ENCODE data around the gene RNF213.
"Not testable (repeated sequence)": the region's sequence is repeated elsewhere in the genome, so short reads cannot be mapped to it uniquely, and the experiment has no call there.

RNF213 gene

DNA sequence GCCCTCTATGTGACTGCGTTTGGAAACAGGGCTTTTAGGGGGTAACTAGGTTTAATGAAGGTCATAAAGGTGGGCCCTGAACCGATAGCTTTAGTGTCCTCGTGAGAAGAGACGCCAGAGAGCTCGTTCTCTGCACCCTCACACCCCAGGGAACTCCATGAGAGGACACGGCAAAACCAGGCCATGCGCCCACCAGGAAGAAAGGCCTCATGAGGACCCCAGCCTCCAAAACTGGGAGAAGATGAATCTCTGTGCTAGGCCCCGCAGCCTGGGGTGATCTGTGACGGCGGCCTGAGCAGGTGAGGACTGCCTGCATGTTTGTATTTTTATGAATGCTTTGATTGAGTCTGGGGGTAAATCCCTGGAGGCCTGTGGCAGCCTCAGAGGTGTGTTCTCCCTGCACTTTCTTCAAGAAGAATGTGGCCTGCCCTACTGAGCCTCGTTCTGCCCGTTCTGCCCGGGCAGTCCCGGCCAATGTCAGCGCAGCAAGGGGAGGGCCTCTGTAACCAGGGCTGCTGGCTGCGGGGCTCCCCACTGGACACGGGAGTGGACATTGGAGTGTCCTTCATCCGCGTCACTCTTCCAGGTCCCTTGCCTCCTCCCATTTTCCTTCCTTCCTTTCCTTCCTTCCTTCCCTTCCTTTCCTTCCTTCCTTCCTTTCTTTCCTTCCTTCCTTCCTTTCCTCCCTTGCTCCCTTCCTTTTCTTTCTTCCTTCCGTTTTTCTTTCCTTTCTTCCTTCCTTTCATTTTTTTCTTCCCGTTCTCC, 6.8 kb upstream of the RNF213 start:
- Mint-ChIP-seq H3K27ac (peak overlapping the region; percentile 99), H3K27me3 (no peaks in the 10 kb centered on the region), H3K4me1 (ENCODE audit: low read depth) (peaks cover 67% of the 10 kb centered on the region), H3K36me3 (ENCODE audit: low read depth) (peaks cover 6% of the 10 kb centered on the region), H3K4me3 (peak overlapping the region; percentile 67), H3K9me3 (no peaks in the 10 kb centered on the region)
- no peak for DNase-seq

DNA sequence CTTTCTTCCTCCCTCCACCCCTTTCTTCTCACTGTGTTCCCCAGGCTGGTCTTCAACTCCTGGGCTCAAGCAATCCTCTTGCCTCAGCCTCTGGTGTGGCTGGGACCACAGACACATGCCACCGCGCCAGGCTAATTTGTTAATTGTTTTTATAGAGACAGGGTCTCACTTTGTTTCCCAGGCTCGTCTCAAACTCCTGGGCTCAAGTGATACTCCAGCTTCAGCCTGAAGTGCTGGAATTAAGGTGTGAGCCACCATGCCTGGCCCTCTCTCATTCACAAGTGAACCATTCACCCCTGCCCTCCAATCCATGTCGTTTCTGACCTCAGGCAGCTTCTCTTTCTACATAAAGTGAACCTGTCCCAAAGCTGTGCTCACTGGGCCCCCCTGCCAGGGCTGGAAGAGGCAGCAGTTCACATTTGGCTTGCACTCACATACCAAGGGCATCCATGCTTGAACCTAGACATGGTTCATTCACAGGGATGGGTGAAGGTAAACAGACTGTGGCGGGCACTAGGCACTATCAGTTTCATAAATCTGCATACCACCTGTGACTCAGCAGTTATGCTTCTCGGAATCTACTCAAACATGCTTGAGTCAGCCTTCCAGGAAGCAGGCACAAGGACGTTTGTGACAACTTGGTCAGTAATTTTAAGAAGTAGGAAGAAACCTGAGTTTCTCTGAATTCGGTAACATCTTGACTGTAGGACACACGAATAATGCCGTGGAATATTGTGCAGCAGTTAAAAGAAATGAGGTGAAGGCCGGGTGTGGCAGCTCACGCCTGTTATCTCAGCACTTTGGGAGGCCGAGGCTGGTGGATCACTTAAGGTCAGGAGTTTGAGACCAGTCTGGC, 6.0 kb upstream of the RNF213 start:
- H3K36me3 Mint-ChIP-seq (ENCODE audit: low read depth) = peaks cover 4% of the 10 kb centered on the region
- no peaks in the 10 kb centered on the region for H3K9me3 Mint-ChIP-seq
- DNase-seq = peak; percentile 77
- no peaks in the 10 kb centered on the region for H3K27me3 Mint-ChIP-seq
- peak overlapping the region; percentile 67 for H3K4me3 Mint-ChIP-seq
- H3K27ac Mint-ChIP-seq = peak overlapping the region; percentile 99
- H3K4me1 Mint-ChIP-seq (ENCODE audit: low read depth) = peaks cover 75% of the 10 kb centered on the region

DNA sequence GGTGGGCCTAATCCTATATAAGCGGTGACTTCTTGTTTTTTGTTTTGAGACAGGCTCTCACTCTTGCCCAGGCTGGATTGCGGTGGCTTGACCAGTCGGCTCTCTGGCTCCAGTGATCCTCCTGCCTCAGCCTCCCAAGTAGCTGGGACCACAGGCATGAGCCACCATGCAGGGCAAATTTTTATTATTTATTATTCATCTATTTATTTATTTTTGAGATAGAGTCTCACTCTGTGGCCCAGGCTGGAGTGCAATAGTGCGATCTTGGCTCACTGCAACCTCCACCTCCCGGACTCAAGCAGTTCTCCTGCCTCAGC, 4.7 kb upstream of the RNF213 start:
- Mint-ChIP-seq H3K9me3 (no peaks in the 10 kb centered on the region), H3K4me1 (ENCODE audit: low read depth) (peaks cover 79% of the 10 kb centered on the region), H3K36me3 (ENCODE audit: low read depth) (peaks cover 4% of the 10 kb centered on the region), H3K27me3 (no peaks in the 10 kb centered on the region), H3K27ac (peak overlapping the region; percentile 99), H3K4me3 (no peak overlapping the region)
- DNase-seq = no peak

DNA sequence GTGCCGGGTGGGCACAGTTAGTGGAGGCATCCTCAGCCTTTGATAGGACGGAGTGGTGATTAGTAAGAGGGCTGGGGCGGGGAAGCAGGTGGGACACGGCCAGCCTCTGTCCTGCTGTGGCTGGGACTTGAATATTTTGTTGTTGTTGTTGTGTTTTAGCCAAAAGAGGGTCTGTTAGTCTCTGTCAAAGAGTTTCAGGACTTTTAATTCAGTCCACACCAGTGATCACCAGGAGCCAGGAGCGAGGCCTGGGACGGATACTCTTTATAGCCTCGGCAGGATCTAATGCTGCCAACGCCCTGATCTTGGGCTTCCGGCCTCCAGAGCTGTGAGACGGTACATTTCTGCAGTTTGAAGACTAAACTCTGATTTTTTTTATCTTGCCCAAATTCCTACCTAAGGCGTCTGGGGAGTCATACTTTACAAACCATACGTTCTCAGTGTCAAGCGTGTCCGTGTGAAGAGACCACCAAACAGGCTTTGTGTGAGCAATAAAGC, 2.9 kb upstream of the RNF213 start:
- peaks cover 82% of the 10 kb centered on the region for H3K4me1 Mint-ChIP-seq (ENCODE audit: low read depth)
- H3K36me3 Mint-ChIP-seq (ENCODE audit: low read depth) = peaks cover 9% of the 10 kb centered on the region
- H3K4me3 Mint-ChIP-seq = peak overlapping the region; percentile 86
- H3K9me3 Mint-ChIP-seq = no peaks in the 10 kb centered on the region
- peak overlapping the region; percentile 100 for H3K27ac Mint-ChIP-seq
- DNase-seq = no peak
- no peaks in the 10 kb centered on the region for H3K27me3 Mint-ChIP-seq

DNA sequence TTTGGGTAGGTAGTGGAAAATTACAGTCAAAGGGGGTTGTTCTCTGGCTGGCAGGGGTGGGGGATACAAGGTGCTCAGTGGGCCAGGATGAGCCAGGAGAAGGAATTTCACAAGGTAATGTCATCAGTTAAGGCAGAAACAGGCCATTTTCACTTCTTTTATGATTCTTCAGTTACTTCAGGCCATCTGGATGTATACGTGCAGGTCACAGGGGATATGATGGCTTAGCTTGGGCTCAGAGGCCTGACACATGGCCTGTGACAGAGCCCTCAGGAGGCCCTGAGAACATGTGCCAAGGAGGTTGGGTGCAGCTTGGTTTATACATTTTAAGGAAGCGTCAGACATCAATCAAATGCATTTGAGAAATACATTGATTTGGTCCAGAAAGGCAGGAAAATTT, 2.4 kb upstream of the RNF213 start:
- not testable (repeated sequence) for H3K36me3 Mint-ChIP-seq (ENCODE audit: low read depth); DNase-seq; H3K9me3 Mint-ChIP-seq; H3K27me3 Mint-ChIP-seq
- peaks cover 82% of the 10 kb centered on the region for H3K4me1 Mint-ChIP-seq (ENCODE audit: low read depth)
- peak overlapping the region; percentile 100 for H3K27ac Mint-ChIP-seq
- peak overlapping the region; percentile 86 for H3K4me3 Mint-ChIP-seq

DNA sequence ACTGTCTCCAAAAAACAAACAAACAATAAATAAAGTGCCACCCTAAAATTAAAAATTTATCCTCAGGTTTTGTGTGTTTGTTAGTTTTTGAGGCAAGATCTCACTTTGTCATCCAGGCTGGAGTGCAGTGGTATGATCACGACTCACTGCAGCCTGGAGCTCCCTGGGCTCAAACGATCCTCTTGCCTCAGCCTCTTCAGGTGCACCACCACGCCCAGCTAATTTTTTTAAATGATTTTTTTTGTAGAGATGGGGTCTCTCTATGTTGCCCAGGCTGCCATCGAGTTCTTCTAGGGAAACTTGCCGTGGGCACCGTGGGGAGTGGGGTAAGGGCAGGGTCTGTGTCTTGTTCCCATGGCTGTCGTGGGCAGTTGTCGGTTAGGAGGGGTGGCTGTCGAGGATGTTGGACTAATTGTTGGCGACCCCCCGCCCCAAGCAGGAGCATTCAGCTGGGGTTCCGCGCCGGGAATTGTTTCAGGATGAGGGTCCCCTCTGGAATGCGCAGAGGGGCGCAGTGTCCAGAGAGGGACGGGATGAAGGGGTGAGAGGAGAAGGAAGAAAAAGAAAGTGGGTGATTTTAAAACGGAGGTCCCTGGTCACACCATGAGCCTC, 1.1 kb upstream of the RNF213 start:
- no peaks in the 10 kb centered on the region for H3K9me3 Mint-ChIP-seq
- no peaks in the 10 kb centered on the region for H3K27me3 Mint-ChIP-seq
- DNase-seq = no peak
- peaks cover 73% of the 10 kb centered on the region for H3K4me1 Mint-ChIP-seq (ENCODE audit: low read depth)
- H3K4me3 Mint-ChIP-seq = peak overlapping the region; percentile 86
- H3K27ac Mint-ChIP-seq = peak overlapping the region; percentile 100
- H3K36me3 Mint-ChIP-seq (ENCODE audit: low read depth) = peaks cover 9% of the 10 kb centered on the region

DNA sequence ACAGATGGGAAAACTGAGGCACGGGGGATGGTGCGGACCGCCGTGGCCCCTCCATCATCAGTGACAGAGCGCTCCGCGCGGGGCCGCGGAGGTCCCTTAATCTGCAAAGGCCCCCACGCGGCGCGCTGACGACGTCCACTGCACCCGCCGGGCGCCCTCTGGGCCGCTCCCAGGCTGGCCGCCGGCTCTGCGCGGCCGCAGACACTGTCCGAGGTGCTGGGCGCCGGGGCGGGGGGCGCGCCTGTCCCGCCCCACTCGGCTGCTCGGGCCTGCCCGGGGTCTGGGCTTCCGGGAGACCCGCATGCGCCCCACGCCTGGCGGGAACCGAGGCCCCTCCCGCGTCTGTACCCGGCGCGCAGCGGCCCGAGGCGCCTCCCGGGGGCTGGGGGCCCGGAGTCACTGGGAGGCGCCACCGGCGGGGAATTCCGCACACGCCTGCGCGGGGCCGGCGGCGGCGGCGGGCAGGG, 550 bp upstream of the RNF213 start:
- Mint-ChIP-seq H3K27ac (peak overlapping the region; percentile 100), H3K27me3 (no peaks in the 10 kb centered on the region), H3K4me3 (peak overlapping the region; percentile 86), H3K4me1 (ENCODE audit: low read depth) (peaks cover 70% of the 10 kb centered on the region), H3K9me3 (no peaks in the 10 kb centered on the region), H3K36me3 (ENCODE audit: low read depth) (peaks cover 8% of the 10 kb centered on the region)
- peak; percentile 86 for DNase-seq

DNA sequence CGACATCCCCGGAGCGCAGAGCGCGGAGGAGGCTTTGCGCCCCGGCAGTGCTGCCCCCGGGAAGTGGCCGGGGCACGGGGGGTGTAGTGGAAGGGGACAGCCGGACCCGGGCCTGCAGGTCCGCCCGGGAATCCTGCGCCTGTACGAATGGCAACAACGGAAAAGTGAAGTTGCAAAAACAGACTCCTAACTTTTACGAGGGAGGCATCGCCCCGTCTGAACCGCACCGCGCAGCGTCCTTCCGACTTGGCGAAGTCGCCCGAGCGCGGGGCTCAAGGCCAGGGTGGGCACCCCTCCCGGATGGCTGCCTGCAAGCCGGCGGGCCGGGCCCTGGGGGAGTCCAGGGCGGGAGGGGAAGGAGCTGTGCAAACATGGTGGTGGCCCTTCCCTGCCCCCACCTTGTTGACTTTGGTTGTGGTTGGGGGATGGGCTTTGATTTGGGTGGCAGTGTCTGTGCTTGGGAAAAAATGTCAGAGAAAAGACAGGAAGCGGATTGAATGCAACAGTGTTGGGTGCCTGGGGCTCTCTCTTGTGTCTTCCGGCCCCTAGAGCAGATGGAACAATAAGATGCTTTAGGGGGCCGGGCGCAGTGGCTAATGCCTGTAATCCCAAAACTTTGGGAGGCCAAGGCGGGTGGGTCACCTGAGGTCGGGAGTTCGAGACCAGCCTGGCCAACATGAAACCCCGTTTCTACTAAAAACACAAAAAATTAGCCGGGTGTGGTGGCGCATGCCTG, 675 bp downstream of the RNF213 start:
- Mint-ChIP-seq H3K4me1 (ENCODE audit: low read depth) (peaks cover 68% of the 10 kb centered on the region), H3K27me3 (no peaks in the 10 kb centered on the region), H3K36me3 (ENCODE audit: low read depth) (peaks cover 8% of the 10 kb centered on the region), H3K4me3 (peak overlapping the region; percentile 95), H3K9me3 (no peaks in the 10 kb centered on the region), H3K27ac (peak overlapping the region; percentile 97)
- DNase-seq = peak; percentile 78

DNA sequence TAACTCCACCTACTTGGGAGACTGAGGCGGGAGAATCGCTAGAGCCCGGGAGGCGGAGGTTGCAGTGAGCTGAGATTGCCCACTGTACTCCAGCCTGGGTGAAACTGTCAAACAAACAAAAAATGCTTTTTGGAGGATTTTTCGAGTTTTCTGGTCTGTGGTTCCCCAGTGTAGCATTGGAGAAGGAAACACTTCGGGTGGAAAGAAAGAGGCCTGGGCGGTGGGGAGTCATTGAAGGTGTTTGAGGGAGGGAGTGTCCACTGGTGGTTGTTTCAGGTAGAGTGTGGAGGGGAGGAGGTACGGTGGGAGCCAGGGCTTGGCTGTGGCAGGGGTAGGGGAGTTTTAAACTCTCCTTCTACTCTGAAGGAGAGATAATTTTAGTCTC, 1.2 kb downstream of the RNF213 start:
- Mint-ChIP-seq H3K36me3 (ENCODE audit: low read depth) (peaks cover 8% of the 10 kb centered on the region), H3K4me1 (ENCODE audit: low read depth) (peaks cover 66% of the 10 kb centered on the region), H3K4me3 (peak overlapping the region; percentile 95), H3K9me3 (no peaks in the 10 kb centered on the region), H3K27ac (peak overlapping the region; percentile 97), H3K27me3 (no peaks in the 10 kb centered on the region)
- DNase-seq = no peak

DNA sequence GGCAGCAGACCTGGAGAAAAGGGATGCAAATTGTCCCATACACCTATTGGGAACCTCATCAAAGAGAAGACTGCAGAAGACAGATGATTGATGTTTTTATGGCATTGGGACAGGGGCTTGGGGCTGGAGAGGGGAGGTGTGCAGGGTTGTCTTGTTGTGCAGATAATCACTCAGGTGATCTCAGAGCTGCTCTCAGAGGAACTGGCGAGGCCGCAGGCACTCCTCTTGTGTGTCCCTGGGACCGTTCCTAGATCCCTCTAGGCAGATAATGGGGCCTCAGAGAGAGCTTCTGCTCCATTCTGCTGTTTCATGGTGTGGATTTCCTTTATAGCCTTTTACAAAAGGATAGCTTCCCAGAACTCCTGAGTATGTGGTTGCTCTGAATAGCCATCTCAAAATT, 1.6 kb downstream of the RNF213 start:
- peak overlapping the region; percentile 97 for H3K27ac Mint-ChIP-seq
- peaks cover 8% of the 10 kb centered on the region for H3K36me3 Mint-ChIP-seq (ENCODE audit: low read depth)
- peak overlapping the region; percentile 95 for H3K4me3 Mint-ChIP-seq
- no peaks in the 10 kb centered on the region for H3K9me3 Mint-ChIP-seq
- H3K27me3 Mint-ChIP-seq = no peaks in the 10 kb centered on the region
- peaks cover 67% of the 10 kb centered on the region for H3K4me1 Mint-ChIP-seq (ENCODE audit: low read depth)
- no peak for DNase-seq

DNA sequence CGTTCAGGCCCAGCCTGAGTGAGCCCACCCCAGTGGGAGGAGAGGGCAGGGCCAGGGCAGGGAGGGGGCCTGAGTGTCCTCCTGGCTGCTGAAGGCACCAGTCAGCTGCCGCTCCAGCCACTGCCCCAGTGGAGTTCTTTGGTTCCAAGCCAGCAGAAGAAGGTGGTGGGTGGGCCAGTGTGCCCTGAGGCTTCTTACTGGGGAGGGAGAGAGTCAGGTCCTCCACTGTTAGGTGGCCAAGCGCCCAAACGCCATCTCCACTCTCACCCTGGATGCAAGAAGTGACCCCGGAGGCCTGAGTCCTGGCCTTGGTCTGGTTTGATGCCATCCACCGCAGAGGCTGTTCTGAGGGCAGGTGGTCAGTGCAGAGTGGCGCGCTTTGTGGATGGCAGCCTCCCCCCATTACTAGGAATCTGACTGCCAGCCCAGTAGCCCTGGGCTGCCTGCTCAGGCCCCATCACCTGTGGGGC, 2.2 kb downstream of the RNF213 start:
- H3K36me3 Mint-ChIP-seq (ENCODE audit: low read depth) = peaks cover 8% of the 10 kb centered on the region
- peak overlapping the region; percentile 95 for H3K4me3 Mint-ChIP-seq
- no peak for DNase-seq
- no peaks in the 10 kb centered on the region for H3K27me3 Mint-ChIP-seq
- peaks cover 66% of the 10 kb centered on the region for H3K4me1 Mint-ChIP-seq (ENCODE audit: low read depth)
- no peaks in the 10 kb centered on the region for H3K9me3 Mint-ChIP-seq
- H3K27ac Mint-ChIP-seq = peak overlapping the region; percentile 97

DNA sequence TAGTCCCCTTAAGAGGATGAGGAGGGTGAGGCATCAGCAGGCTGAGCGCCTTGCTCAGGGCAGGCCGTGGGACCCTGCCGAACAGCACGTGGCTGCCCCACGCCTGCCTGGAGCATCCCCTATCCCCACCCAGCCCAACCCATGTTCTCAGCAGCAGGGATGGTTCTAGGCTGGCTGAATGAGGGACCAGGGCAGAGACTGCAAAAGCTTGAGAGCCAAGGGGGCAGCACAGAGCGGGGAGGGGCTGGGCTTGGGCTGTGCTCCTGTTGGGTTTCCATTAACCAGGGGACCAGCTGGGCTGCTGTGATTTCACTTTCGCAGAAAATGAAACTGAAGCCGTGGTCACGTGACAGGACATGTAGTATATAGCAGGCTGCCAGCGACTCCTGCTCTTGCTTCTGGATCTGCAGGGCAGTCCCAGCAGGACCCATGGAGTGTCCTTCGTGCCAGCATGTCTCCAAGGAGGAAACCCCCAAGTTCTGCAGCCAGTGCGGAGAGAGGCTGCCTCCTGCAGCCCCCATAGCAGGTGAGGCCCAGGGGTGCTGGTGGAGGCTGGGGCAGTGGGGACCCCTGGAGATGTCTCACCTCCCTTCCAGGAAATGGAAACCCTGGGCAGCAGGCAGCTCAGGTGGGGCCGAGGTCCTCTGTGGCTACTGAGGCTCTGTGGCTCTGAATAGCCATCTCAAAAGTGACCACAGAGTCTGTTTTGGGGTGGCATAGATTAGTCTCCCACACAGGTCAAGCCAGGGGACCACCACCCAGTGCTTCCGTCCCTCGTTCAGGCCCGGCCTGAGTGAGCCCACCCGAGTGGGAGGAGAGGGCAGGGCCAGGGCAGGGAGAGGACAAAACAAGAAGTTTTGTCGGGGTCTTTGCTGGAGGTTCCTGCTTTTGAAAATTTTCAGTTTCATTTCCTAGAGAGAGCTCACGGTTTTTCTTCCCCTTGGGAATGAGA, 2.9 kb downstream of the RNF213 start:
- peaks cover 59% of the 10 kb centered on the region for H3K4me1 Mint-ChIP-seq (ENCODE audit: low read depth)
- peak overlapping the region; percentile 95 for H3K4me3 Mint-ChIP-seq
- peak overlapping the region; percentile 97 for H3K27ac Mint-ChIP-seq
- DNase-seq = peak; percentile 88
- no peaks in the 10 kb centered on the region for H3K9me3 Mint-ChIP-seq
- peaks cover 8% of the 10 kb centered on the region for H3K36me3 Mint-ChIP-seq (ENCODE audit: low read depth)
- no peaks in the 10 kb centered on the region for H3K27me3 Mint-ChIP-seq
